HepG2 (cell line): ENCODE measurements around the gene RNF14. TPM values are rescaled to one million over a fixed set of nuclear protein-coding genes. Genes with fewer than 3 reads are reported as not detected.
"Not testable (repeated sequence)": the region's sequence is repeated elsewhere in the genome, so short reads cannot be mapped to it uniquely, and the experiment has no call there.

Experiments
- ATAC-seq: fragments of 200-7000 bp; cut with Tn5 transposase; 3 replicates; pipeline ENCODE4 v1.9.1; 2020; ENCODE audit warnings: mild to moderate bottlenecking, moderate library complexity
- BruUV-seq: library from RNA; stranded (reverse); fragments of 400-500 nt; replicated peaks from 2 replicates; lab custom pipeline; 2021; lab: Mats Ljungman, UMichigan
- CTCF ChIA-PET: fragments of 300-600 bp; formaldehyde crosslinking; extraction: SDS; loops from one replicate; lab custom pipeline; 2021; ENCODE audit warnings: low total read pairs, inconsistent platforms, low intra/inter-chr PET ratio; lab: Yijun Ruan, JAX
- POLR2A ChIA-PET: fragments of 350-600 bp; sonication (Branson Sonifier 250); formaldehyde crosslinking; loops from one replicate; lab custom pipeline; 2020; ENCODE audit warnings: antibody characterized with exemption, inconsistent platforms; lab: Yijun Ruan, JAX
- DNase-seq: peaks from one replicate; pipeline ENCODE4 v3.0.0-alpha.2; 2015; ENCODE audit warnings: low spot score
- FAIRE-seq: peaks from 3 replicates; lab custom pipeline; 2011; peaks lifted over from hg19 to GRCh38; lab: Jason Lieb, UNC
- H2AFZ ChIP-seq: one replicate; pipeline ENCODE4 v1.6.1; 2011; ENCODE audit warnings: low read length, inconsistent platforms
- H3K27ac ChIP-seq: fragments of 300-600 bp; 3 replicates; pipeline ENCODE4 v1.8.0; 2011; ENCODE audit warnings: mixed run types, mild to moderate bottlenecking, mixed read lengths, low read length, inconsistent platforms; ENCODE audit not compliant: insufficient read depth; ENCODE audit errors: extremely low read length
- H3K27me3 ChIP-seq, 2 experiments: fragments of 200-600 bp in 1 of 2; 2 replicates in 1 of 2; 3 replicates in 1 of 2; pipeline versions ENCODE4 v1.6.0 to v1.8.0; 2011; ENCODE audit warnings: low read length in 2 of 2, mild to moderate bottlenecking in 2 of 2, moderate library complexity in 2 of 2, inconsistent platforms in 1 of 2; ENCODE audit not compliant: insufficient read depth in 2 of 2, control insufficient read depth in 1 of 2
- H3K36me3 ChIP-seq, 2 experiments: fragments of 200-600 bp in 1 of 2; replicated peaks in 1 of 2; 2 replicates in 1 of 2; 3 replicates in 1 of 2; pipeline versions ENCODE4 v1.5.1 to v1.8.0; 2011; ENCODE audit warnings: low read length in 2 of 2, inconsistent platforms in 1 of 2; ENCODE audit not compliant: insufficient read depth in 2 of 2, control insufficient read depth in 1 of 2
- H3K4me1 ChIP-seq: 2 replicates; pipeline ENCODE4 v1.5.1; 2012; ENCODE audit warnings: low read length, inconsistent platforms; ENCODE audit not compliant: insufficient read depth
- H3K4me2 ChIP-seq: 2 replicates; pipeline ENCODE4 v1.6.0; 2011; ENCODE audit warnings: low read depth, low read length, inconsistent platforms
- H3K4me3 ChIP-seq, 3 experiments: fragments of 200-600 bp in 1 of 3; sonication (generic), shearing (Covaris generic) in 1 of 3; replicated peaks in 1 of 3; 2 replicates each; pipeline ENCODE4 v1.5.1; 2011 to 2016; ENCODE audit warnings: low read length in 3 of 3, inconsistent platforms in 2 of 3, low read depth in 2 of 3, mild to moderate bottlenecking in 2 of 3, control low read depth in 1 of 3, mixed read lengths in 1 of 3; ENCODE audit not compliant: insufficient read depth in 1 of 3
- H3K79me2 ChIP-seq: one replicate; pipeline ENCODE4 v1.6.1; 2011; ENCODE audit warnings: low read length, inconsistent platforms; ENCODE audit not compliant: insufficient read depth
- H3K9ac ChIP-seq: 2 replicates; pipeline ENCODE4 v1.6.0; 2011; ENCODE audit warnings: mild to moderate bottlenecking, low read depth, low read length, inconsistent platforms; ENCODE audit not compliant: insufficient read depth
- H3K9me3 ChIP-seq: 2 replicates; pipeline ENCODE4 v1.5.1; 2012; ENCODE audit warnings: mild to moderate bottlenecking, low read length
- H4K20me1 ChIP-seq: 2 replicates; pipeline ENCODE4 v1.6.0; 2011; ENCODE audit warnings: inconsistent platforms, mild to moderate bottlenecking, low read length, moderate library complexity; ENCODE audit not compliant: insufficient read depth
- GABPB1 ChIP-seq: IDR thresholded peaks from 2 replicates; pipeline ENCODE4 v1.6.1; 2016; ENCODE audit warnings: mild to moderate bottlenecking, missing genetic modification reagents, moderate library complexity, missing compliant biosample characterization
- KAT7 ChIP-seq: IDR thresholded peaks from 2 replicates; pipeline ENCODE4 v1.6.1; 2018; ENCODE audit warnings: borderline replicate concordance, missing compliant biosample characterization
- MBD4 ChIP-seq: IDR thresholded peaks from 2 replicates; pipeline ENCODE4 v1.6.1; 2012; ENCODE audit warnings: low read length, inconsistent platforms, borderline replicate concordance
- MTA1 ChIP-seq: sonication (generic); formaldehyde crosslinking; IDR thresholded peaks from 2 replicates; pipeline ENCODE4 v1.4.0; 2020; ENCODE audit warnings: missing genetic modification reagents, mild to moderate bottlenecking, borderline replicate concordance
- RBFOX2 ChIP-seq: fragments of 200-400 bp; formaldehyde crosslinking; IDR thresholded peaks from 2 replicates; pipeline ENCODE4 v1.6.1; 2017; ENCODE audit warnings: low read depth, mild to moderate bottlenecking, low read length
- SMARCE1 ChIP-seq: fragments of 450-650 bp; IDR thresholded peaks from 2 replicates; pipeline ENCODE4 v1.6.1; 2017; ENCODE audit warnings: borderline replicate concordance
- ZNF335 ChIP-seq: sonication (generic); formaldehyde crosslinking; IDR thresholded peaks from 2 replicates; pipeline ENCODE4 v1.4.0; 2020; ENCODE audit warnings: missing genetic modification reagents
- ZNF343 ChIP-seq: sonication (generic); formaldehyde crosslinking; IDR thresholded peaks from 2 replicates; pipeline ENCODE4 v1.4.0; 2020; ENCODE audit warnings: mild to moderate bottlenecking, missing genetic modification reagents
- ZNF569 ChIP-seq: sonication (generic); formaldehyde crosslinking; IDR thresholded peaks from 2 replicates; pipeline ENCODE4 v1.5.0; 2020; ENCODE audit warnings: mild to moderate bottlenecking, missing genetic modification reagents, moderate library complexity, borderline replicate concordance
- ZNF737 ChIP-seq: sonication (generic); formaldehyde crosslinking; IDR thresholded peaks from 2 replicates; pipeline ENCODE4 v1.5.0; 2020; ENCODE audit warnings: missing genetic modification reagents, mild to moderate bottlenecking, borderline replicate concordance
- WGBS: methylation state at CpG from one replicate; pipeline ENCODE4 v1.1.6; 2017; ENCODE audit warnings: low lambda C conversion rate; 5-methylcytosine and 5-hydroxymethylcytosine counted together
- in situ Hi-C: cut with HindIII; loops from 2 replicates; pipeline ENCODE4 v1.10.0; 2017; ENCODE audit warnings: low pct_unique_long_range_greater_than_20kb; ENCODE audit not compliant: extremely low pct_ligation_motif_present
- intact Hi-C: fragments of 100-400 bp; cut with micrococcal nuclease; formaldehyde crosslinking; loops from one replicate; pipeline ENCODE4 v1.10.0; 2022; ENCODE audit not compliant: unreplicated experiment
- polyA plus RNA-seq, 8 experiments: library from polyadenylated mRNA; depleted of rRNA in 3 of 8; stranded (reverse) in 7 of 8; unstranded in 1 of 8; fragments of >200 nt; fragmentation: Illumina TruSeq in 4 of 8; extraction: Trizol in 4 of 8; gene quantifications; 2 replicates each; pipeline versions ENCODE4 v1.2.1 to v1.2.3, GENCODE V29; 2011 to 2016; ENCODE audit warnings: low read depth in 4 of 8, missing spikeins in 1 of 8, mixed read lengths in 1 of 8; ENCODE audit not compliant: insufficient read depth in 1 of 8
- total RNA-seq, 5 experiments: library from RNA; depleted of rRNA; stranded (reverse); fragments of >200 nt; fragmentation: Illumina TruSeq; extraction: Trizol; gene quantifications; 2 replicates each; pipeline ENCODE4 v1.2.3, GENCODE V29; 2016; ENCODE audit warnings: low read depth in 1 of 5

The RNF14 gene
- total and polyA plus RNA-seq, 2 of the 13 experiments (the other 11 are each of a cell fraction or from before 2014, with no cell fraction given), result 11.3 to 28.1 TPM

DNA sequence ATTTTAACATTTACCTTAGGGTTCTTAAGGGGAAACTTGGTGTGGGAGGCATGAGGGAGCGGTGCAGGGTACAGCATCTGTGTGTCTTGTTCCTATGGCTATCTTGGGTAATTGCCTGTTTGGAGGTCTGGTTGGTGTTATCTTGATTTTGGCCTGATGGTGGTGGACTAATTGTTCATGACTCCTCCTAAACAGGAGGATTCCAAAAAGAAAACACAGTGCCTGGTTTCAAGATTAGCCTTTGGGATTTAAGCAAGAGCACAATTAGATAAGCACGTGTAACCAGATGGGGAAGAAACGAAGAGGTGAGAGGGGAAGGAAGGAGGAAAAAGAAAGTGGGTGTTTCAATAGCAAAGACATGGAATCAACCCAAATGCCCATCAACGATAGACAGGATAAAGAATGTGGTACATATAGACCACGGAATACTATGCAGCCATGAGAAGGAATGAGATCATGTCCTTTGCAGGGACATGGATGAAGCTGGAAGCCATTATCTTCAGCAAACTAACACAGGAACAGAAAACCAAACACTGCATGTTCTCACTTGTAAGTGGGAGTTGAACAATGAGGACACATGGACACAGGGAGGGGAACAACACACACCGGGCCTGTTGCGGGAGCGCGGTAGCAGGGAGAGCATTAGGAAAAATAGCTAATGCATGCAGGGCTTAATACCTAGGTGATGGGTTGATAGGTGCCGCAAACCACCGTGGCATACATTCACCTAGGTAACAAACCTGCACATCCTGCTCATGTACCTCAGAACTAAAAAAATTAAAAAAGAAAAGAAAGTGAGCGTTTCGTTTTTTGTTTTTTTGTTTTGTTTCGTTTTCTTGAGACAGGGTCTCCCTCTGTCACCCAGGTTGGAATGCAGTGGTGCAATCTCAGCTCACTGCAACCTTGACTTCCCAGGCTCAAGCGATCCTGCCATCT, 65.0 kb downstream of the RNF14 start:
- CTCF ChIA-PET, result not testable (repeated sequence)

DNA sequence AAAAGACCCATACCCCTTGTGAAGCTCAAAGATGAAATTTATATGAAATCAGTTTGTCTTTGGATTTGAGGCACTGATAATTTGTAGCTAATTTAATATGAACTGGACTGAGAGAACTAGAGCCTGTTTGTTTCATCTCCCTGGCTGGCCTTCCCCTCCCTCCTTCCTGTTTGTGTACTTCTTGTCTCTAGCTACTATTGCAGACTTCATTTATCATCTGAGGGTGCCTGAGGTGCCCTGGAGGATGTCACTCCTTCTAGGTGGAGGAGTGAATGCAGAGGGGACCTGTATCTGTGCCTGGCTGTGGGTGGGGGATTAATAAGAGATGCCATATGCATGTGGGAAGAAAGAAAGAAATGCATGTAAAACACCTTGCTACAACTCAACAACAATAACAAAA, 66.1 kb downstream of the RNF14 start:
- Histone ChIP-seq H4K20me1 (no peaks in the 10 kb centered on the region), H2AFZ (no peak overlapping the region), H3K9me3 (no peaks in the 10 kb centered on the region), H3K4me2 (no peak overlapping the region), H3K4me3 (no peak overlapping the region), H3K27ac (no peak overlapping the region), H3K9ac (no peak overlapping the region), H3K36me3 (no peaks in the 10 kb centered on the region), H3K79me2 (no peaks in the 10 kb centered on the region), H3K4me1 (0 out of 2 replicates have a peak, but pooled peaks cover 7% of the 10 kb centered on the region), H3K27me3 (peaks cover 2 to 37% of the 10 kb centered on the region in 2 experiments; a peak in 3 of 5 replicates)
- TF ChIP-seq MTA1 (CRISPR knock-in tag) (no peak), ZNF335 (CRISPR knock-in tag) (no peak), KAT7 (CRISPR knock-in tag) (no peak), MBD4 (no peak), GABPB1 (no peak), RBFOX2 (no peak), ZNF343 (CRISPR knock-in tag) (no peak), ZNF569 (CRISPR knock-in tag) (no peak), SMARCE1 (no peak), ZNF737 (CRISPR knock-in tag) (no peak)
- ChIA-PET POLR2A (no interaction called here), CTCF (no interaction called here)
- DNase-seq (no peak), FAIRE-seq (no peak), ATAC-seq (no peak)
- in situ Hi-C loops (no loop called here), intact Hi-C loops (no loop called here)
- BruUV-seq, result no TSS peak

More for the DNA sequence above, 65.0 kb downstream of the RNF14 start:
- H3K4me1 ChIP-seq, DNase-seq, H3K79me2 ChIP-seq, H3K9ac ChIP-seq, H3K9me3 ChIP-seq, H3K4me3 ChIP-seq, in situ Hi-C loops, H2AFZ ChIP-seq, intact Hi-C loops, H3K4me2 ChIP-seq, ATAC-seq, BruUV-seq, POLR2A ChIA-PET, H3K36me3 ChIP-seq, H4K20me1 ChIP-seq, FAIRE-seq, H3K27ac ChIP-seq: not testable (repeated sequence)
- H3K27me3 ChIP-seq, result peaks cover 2 to 37% of the 10 kb centered on the region in 2 experiments; a peak in 3 of 5 replicates
- WGBS, result 69% methylated on average over 15 of the region's 15 CpGs
